Fibroblast of skin of scalp (primary cell): Measurements from ENCODE around the gene SLC44A3.

ENCODE experiments used
- DNase-seq: peaks from one replicate; pipeline ENCODE4 v3.0.0-alpha.2; 2013

The SLC44A3 gene

DNA sequence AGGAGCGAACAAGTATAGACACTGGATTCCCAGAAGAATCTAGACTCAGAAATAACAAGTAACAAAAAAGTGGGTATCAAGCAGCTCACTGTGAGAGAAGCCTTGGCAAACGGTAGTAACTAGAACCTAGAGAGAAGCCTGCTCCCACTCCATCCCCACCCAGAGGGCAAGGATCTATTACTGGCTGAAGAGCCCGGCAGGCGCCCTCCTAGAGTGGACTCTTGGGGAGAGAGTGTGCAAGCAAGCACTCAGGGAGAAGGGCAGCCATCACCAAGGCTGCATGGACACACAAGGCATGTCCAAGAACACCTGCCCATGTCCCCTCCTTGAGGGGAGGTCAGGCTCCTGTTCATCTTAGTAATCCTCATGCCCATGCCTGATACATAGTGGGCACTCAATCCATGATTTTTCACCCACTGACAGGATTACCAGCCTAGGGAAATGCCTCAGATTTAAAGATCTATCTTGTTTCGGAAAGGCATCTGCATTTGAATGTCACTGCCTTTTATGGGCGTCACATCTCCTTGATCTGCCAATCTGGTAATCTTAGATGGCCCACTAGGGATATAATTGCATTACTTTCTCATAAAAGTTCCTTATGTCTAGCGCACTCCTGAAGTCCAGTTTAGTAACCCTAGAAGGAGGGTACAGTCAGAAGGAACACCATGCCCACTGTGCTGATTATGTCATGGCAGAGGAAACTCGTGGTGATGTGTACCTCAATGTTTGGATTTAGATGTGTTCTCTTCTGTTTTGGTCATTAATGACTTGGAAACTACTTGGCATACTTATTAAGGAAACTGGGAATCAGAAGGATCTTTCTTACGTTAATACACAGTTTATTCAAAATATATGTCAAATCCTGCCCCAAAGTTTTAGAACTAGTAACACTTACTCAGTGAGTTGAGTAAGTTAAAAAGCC is 92.4 kb downstream of the SLC44A3 start:
- DNase-seq: no peak

DNA sequence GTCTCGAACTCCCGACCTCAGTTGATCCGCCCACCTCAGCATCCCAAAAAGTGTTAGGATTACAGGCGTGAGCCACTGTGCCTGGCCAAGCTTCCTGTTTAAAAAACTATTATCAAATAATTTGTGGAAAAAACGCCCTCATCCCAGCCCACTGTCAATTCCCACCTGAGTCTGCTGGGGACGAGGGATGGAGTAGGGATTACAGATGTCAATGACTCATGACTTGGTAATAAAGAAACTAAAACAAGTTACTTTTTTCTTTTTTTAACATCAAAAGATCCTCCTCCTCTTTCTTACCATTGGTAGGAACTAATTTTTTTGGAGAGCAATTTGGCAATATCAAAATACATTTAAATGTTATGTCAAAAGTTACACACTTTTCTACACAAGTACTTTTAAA is 97.1 kb downstream of the SLC44A3 start:
- no peak for DNase-seq

DNA sequence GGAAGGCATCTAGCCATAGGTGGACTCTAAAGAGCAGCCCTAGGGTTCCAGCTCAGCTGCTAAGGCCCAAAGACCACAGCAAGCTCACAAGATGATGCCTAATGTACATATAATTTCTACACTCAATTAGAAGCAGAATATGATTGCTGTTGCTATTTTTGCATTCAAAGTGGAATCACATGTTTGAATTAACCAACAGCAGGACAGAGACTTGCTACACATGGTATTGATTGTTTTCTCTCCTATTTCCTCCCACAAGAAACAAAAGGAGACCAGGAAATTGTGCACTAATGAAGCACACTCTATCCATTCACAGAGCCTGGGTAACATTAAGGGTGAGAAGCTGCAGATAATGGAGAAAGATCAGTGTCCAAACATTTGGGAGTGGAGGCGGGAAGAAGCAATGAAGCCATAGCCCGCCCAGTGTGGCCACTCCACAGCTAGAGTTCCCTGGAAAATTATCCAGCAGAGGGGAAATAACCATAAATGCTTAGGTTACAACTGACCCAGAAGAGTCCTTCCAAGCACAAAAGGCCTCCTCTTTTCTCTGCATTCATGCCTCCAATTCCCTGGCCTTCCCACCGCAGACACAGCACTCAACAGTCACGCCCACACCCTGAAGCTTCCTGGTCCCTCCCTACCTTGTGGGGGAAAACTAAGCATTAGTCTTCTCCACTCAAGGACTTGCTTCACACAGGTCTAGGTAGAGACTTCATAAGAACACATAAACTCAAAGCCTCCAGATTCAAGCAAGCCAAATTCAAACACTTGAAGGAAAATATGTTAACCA is 99.3 kb downstream of the SLC44A3 start:
- DNase-seq: no peak

DNA sequence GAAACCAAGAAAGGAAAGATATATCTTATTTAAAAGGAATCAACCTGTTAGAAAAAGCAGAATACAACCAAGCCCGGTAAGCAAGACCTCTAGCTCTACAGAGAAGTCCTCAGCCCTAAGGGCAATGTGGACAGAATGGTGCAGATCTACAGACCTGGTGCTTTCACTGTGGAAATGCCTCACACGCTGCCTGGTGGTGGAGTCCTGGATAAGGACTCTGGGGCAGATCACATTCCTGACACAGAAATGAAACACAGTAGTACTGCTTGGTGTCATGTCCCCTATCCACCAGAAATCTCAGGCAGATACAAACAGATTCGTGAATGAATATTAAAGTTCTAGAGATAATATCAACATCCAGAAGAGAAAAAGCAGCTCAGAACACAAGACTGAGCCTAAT is 99.9 kb downstream of the SLC44A3 start:
- no peak for DNase-seq

DNA sequence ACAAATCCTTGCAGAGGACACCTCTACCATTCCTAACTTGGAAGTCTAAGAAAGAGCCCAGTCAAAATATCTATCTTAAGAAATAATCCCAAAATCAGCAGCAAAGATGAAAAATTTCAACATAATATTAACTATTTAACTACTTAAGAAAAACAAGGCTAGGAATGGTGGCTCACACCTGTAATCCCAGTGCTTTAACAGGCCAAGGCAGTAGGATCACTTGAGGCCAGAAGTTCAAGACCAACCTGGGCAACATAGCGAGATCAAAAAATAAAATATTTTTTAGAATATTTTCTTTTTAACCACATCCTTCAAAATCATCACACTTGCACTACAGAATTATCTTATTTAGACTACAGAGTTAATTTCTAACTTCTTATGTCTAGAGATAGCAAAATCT is 101.8 kb downstream of the SLC44A3 start:
- DNase-seq: no peak

DNA sequence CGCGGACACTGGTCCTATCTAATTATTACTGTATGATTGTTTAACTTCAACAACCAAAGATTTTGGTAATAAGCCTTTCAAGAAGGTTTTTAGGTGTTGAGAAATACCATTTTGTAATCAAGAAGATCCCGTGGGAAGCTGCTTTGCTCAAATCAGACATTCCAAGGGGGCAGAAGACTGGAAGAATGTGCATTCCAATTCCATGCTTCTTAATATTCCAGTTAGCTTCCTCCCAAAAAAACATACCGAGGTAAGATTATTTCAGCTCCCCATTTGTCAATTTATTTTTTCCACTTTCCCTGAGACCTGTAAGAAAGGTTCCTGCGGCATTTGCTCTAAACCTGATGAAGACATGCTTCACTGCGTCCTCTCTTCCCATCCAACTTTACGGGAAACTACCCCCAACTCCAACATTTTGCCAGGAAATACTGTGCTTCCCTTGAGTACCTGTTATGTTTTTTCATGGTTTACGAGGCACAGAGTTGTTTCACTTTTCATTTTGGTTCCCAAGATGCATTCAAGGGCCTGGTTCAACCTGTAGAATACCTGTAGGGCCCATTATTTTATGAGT is 102.7 kb downstream of the SLC44A3 start:
- DNase-seq: peak; percentile 86

DNA sequence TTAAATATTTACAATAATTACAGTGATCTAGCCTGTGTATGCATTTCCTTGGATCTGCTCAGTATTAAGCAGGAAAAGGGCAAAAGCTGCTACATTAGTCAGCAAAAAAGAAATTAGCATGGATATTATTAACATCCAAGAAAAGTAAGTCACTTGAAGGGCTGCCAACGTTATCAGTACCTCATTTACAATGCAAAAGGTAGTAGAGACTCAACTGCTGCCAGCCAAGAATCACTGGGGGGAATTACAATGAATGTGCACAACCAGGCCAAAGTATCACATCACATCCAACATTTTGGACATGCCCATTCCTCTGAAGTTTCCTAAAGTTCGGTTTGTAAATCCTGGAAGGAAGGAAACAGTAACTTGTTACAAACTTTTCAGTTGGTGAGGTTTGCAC is 104.8 kb downstream of the SLC44A3 start:
- DNase-seq: no peak

DNA sequence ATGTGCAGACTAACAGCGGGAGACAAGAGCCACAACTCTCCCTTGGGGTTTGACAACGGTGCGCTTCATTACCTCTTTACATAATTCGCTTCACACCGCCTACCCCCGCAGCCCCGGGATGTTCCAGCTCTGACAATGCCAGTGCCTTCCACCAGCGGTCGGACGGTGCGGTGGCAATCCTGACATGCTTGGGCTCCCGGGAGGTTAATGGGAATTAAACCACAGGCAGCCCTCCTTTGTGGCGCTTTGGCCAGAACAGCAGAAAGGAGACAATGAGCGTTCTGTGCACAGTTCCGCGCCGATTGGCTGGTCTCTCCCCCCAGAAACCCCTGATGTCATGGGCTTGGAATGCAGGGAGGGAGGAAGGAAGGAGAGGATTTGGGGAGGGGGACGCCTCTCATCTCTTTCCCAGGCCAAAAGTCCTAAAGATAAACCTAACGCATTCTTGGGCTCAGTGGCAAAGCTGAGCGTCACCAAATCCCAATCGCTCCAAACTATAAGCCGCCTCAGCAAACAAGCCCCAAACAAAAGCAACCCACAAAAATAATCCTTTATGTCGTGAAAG is 105.5 kb downstream of the SLC44A3 start:
- DNase-seq: peak; percentile 98

DNA sequence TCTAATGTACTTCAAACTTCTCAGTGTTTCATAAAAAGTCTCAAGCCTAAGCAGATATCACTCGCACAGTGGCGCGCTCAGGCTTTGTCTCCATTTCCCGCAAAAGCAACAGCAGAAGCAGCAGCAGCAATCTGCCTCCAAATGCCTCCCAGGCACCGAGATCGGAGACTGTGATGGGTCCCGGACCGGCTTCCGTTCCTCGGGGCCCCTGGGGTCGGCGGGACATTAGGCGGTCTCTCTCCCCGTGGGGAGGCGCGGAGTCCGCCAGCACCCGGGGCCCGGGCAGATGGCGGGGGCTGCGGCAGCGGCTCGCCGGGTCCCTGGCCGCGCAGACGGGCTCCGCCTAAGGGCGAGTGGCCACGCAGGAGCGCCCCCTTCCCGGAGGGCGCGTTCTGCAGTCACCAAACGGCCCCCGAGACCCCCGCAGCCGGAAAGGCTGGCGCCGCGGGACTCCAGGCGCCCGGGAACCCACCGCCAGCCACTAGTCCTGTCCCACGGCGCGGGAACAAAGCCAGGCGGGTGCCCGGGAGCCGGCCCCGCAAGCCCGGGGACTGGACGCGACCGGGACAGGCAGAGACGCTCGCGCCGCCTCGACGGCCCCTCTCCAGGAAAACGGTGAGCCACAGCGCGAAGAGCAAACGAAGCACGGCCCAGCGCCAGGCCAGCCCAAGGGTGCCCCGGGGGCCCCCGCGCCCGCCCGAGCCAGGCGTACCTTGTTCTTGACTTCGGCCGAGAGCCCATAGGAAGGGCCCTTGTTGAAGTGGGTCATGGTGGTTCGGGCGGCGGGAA is 106.2 kb downstream of the SLC44A3 start:
- peak; percentile 67 for DNase-seq

DNA sequence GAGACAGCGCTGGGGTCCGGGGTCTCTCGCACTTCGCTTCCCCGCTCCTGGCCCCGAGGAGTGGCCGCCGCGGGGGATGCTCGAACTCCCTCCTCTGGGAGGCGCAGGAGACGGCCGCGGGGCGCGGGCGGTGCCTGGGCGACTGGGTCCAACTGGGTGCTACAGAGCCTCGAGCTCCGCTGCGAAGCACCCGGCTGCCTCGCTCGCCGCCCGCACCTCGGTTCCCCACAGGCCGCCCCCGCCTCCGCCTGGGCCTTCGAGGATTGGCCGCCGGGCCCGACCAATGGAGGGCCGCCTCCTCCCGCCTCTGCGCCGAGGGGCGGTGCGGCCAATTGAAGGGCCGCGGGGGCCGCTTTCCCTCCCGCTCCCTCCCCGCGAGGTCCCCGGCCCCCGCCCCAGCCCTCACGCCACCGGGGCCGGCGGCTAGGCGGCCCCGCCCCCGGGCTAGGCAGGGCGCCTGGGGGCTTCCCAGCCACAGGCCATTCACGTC is 106.8 kb downstream of the SLC44A3 start, which contains the start of gene CNN3:
Gene CNN3, minus strand, starts transcription at position 196 of the 490 bp plus-strand sequence. CDS start 216 bp downstream, outside the sequence.
- peak; percentile 96 for DNase-seq

DNA sequence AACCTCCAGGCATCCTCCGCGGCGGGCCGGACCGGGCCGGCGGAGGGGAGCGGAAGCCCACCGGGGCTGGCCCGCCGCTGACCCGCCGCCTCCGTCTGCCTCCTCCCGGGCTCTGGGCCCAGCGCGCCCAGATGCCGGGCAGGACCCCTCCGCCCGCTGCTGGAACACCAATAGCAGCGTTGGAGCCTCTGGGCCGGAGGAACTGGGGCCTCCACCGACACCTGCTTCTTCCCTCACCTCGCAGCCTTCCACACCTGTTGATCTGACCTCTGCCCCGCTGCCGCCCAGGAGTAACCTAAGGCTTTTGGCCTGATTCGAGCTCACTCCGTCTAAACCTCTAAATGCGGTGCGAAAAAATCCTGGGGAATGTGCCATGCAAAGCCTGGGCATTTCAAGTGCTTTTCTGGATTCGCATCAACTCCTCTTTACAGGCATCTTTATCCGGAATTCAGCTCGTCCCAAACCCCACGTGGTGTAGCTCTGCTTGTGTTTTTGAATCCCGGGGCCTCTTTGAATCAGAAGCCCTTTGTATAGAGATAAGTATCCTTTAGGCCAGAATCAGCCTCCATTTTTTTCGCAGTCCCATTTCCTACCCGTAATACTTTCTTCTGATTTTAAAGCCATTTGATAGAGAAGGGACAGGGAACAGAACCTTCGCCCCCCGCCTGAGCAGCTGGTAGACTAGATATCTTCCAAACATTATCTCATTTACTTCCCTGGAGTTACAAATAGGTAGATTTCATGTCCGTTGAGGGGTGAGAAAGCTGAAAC is 107.4 kb downstream of the SLC44A3 start:
- DNase-seq: peak; percentile 58

DNA sequence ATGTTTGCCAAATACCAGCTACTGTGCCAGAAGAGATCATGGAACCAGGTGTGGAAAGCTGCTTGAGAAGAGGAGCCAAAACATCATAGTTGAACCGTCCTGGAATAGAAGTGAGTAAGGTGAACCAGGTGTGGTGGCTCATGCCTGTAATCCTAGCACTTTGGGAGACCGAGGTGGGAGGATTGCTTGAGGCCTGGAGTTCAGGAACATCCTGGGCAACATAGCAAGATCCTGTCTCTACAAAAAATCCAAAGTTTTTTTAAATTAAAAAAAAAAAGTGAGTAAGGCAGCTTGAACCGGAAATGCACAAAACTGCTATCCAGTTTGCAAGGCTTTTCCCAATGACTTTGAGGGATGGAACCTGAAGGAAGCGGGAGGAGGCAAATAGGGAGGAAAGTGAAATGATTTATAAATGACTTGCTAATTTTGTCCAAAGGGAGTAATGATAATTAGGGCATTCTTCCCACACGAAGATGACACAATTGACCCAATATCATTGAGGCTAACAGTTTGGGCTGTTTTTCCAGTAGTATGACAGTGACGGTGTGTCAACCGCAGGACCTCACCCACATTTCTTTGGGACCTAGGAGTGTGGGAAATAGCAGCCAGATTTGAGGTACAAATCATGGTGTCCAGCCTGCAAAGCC is 108.3 kb downstream of the SLC44A3 start:
- DNase-seq: no peak

DNA sequence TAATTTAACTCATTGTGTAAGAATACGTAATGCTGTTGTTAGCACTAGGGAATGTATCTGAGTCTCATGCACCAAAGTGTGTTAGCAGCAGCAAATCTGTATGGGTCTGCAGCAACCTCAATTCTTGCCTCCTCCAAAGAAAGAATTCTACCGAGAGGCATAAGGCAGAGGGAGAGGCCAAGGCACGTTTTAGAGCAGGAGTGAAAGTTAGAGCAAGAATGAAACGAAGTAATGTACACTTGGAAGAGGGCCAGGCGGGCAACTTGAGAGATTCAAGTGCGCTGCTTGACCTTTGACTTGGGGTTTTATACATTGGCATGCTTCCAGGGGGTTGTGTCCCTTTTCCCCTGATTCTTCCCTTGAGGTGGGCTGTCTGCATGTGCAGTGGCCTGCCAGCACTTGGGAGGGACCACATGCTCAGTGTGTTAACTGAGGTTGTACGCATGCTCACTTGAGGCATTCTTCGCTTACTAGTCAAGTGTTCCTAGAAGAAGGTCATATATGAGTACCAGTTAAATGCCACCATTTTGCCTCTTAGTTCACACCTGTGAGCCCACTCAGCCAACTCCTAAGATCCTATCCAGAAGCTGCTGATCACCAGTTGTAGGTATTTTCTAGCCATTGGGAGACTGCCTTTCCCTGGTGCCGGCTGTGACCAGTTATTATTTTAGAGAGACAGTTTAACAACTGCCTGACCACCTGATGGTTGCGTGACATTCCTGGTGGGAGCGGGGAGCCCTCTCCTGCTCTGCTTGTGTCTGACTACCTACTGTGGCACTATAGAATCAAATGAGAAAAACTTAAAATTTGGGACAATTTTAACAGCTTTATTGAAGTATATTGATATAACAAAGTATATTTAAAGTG is 109.4 kb downstream of the SLC44A3 start:
- no peak for DNase-seq

DNA sequence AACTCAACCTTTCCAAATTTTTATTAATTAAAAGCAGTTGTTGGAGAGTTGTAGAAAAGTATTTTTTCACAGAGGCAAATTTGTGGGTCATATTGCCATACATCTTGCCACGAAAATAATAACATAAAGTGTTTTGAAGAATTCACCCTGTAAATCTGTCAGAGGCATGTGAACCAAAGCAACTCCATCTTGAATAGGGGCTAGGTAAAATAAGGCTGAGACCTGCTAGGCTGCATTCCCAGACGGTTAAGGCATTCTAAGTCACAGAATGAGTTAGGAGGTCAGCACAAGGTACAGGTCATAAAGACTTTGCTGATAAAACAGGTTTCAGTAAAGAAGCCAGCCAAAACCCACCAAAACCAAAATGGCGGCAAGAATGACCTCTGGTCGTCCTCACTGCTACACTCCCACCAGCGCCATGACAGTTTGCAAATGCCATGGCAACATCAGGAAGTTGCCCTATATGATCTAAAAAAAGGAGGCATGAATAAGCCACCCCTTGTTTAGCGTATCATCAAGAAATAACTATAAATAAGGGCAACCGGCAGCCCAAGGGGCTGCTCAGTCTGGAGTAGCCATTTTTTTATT is 111.2 kb downstream of the SLC44A3 start:
- no peak for DNase-seq

DNA sequence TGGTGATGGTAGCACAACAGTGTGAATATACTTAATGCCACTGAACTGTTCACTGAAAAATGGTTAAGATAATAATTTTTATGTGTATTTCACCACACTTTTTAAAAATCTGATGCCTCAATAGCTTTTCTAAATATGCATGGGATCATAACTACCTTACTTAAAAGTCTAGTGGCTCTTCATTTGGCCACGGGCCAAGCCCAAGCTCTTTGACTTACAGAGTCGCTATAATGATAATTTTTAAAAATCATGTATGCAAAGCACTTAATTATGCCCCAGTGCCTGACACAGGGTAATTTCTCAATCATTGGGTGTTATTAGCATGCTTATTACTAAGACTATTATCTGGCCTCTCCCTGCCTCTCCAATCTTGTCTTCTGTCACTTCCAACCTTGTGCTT is 114.4 kb downstream of the SLC44A3 start:
- DNase-seq: no peak

DNA sequence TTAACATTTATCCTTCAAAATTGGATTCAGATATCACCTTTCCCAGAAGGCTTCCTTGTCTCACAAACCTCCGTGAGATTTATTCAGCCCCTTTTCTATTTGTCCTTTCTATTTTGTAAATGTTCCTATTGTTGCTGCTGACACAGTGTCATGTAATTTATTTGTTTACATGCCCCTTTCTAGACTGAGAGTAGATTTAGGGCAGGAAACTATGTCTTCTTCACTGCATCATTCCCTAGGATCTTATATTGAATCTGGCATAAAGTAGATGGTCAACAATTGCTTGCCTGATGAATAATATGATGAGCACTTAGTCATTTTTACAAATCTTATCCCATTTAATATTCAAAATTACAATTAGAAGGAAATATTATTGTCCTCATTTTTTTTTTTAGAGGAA is 114.9 kb downstream of the SLC44A3 start:
- no peak for DNase-seq

DNA sequence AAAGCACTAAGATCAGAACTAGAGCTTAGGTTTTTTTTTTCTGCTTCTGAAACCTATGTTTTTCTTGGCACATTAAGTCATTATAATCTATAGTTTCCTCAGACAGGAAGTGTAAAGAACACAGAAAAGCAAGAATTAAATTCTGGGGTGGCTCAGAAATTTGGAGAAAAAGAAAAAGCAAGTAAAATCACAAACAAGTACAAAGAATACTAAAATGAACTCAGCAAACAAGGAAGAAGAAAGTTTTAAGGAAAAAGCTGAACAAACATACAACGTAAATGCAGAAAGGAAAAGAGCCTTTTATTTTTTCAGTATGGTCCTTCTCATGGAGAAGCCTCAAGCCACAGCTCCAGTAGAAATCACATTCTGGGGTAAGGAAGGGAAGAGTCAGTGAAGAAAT is 115.3 kb downstream of the SLC44A3 start:
- no peak for DNase-seq

DNA sequence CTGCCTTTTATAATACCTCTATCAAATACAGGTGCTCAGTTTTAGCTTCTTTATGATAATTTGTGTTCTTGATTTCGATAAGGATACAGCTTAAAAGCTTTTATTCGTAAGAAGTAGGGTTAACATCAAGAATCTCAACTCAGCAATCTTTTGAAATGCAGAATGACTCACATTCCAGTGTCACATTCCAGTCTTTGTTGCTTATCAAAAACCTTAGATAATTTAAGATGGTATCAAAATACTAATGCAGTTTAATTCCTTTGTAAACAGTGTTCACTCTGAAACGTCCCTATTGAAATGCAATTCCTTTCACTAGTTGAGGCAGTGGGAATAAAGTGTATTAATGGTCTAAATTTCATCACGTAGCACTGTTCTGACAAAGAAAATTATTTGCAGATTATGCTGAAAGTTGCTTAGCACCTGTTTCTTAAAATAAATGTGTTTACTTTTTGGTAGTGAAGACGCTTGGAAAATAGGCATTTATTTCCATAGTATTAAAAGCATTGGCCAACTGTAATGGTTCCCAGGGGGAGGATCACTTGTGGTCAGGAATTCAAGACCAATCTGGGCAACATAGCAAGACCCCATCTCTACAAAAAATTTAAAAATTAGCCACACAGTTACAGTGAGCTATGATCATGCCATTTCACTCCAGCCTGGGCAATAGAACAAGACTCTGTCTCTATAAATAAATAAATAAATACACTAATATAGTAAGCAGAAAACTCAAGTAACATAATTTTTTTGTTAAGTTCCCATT is 116.9 kb downstream of the SLC44A3 start:
- DNase-seq: no peak
